Activated CD8-positive, alpha-beta memory T cell treated with anti-CD3 and anti-CD28 coated beads for 48 hours (primary cell): ENCODE data around the gene C19orf12.

Source experiments
- DNase-seq, 3 experiments: peaks; one replicate each; pipeline ENCODE4 v3.0.0-alpha.2; 2020; ENCODE audit warnings: low read depth in 2 of 3, low spot score in 2 of 3

C19orf12 gene

DNA sequence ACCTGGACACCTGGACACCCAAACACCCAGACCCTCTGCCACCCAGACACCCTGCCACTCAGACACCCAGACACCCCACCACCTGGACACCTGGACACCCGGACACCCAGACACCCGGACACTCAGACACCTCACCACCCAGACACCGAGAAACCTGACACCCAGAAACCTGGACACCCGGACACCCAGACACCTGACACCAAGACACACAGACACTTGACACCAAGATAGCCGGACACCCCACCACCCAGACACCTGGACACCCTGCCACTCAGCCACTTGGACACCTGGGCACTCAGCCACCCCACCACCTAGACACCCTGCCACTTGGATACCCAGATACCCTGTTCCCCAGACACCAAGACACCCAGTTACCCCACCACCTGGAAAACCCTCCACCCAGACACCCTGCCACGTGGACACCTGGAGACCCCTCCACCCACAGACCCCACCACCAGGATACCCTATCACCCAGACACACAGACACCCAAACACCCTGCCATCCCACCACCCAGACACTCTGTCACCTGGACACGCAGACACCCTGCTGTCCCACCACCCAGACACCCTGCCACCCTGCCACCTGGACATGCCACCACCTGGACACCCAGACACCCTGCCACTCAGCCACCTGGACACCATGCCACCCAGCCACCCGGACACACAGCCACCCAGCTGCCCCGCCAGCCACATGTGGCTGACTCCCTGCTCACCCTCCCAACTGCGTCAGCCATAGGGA is 17.4 kb downstream of the C19orf12 start:
- DNase-seq = no peak

DNA sequence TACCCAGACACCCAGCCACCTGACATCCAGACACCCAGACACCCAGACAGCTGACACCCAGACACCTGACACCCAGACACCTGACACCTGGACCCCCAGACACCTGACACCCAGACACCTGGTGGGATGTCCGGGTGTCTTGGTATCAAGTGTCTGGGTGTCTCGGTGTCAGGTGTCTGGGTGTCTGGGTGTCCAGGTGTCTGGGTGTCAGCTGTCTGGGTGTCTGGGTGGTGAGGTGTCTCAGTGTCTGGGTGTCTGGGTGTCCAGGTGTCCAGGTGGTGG is 18.6 kb downstream of the C19orf12 start:
- no peak for DNase-seq

GRCh38 chr19:29695765-29696564 is 19.1 kb downstream of the C19orf12 start:
- no peak for DNase-seq

DNA sequence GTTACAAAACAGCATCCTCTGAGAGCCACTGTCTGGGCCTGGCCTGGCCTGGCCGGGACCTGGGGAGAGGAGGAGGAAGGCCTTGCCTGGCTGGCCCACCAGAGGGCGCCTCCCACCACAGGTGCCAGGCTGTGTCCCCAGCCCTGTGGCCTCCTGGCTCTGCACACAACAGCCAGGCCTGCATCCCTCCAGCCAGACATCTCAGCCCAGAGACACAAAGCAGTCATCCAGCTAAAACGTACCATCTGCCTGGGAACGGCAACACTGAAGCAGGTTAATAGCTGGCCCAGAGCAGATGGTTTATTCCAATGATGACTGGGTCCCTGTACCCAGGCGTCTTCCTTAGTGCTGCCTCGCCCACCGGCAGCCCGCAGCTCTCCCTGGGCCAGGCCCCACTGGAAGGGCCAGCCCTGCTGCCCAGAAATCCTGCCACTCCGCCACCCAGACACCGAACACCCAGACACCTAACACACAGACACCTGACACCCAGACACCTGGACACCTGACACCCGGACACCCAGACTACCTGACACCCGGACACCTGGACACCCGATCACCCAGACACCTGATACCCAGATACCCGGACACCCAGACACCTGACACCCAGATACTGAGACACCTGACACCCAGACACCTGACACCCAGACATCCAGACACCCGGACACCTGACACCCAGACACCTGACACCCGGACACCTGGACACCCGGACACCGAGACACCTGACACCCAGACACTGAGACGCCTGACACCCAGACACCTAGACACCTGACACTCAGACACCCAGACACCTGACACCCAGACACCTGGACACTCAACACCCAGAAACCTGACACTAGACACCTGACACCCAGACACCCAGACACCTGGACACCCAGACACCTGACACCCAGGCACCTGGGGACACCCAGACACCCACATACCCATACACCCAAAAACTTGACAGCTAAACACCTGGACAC is 20.1 kb downstream of the C19orf12 start:
- peak in 1 of 3 experiments; percentile 56 for DNase-seq

DNA sequence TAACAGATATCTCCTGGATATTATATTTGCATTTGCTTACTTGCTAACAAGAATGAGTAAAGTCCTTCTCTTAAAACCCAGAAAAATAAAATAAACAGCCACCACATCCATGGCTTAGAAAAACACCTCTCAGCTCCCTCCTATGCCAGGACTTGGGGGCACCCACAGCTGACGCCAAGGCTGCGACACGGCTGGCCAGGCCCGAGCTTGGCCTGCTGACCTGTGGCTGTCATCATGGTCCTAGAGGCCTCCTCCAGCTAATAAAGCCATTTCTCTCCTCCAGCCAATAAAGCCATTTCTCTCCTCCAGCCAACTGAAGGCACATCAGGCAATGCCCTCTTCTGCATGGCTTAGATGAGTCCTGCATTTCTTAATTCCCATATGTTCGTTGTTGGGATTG is 20.9 kb downstream of the C19orf12 start:
- no peak for DNase-seq

DNA sequence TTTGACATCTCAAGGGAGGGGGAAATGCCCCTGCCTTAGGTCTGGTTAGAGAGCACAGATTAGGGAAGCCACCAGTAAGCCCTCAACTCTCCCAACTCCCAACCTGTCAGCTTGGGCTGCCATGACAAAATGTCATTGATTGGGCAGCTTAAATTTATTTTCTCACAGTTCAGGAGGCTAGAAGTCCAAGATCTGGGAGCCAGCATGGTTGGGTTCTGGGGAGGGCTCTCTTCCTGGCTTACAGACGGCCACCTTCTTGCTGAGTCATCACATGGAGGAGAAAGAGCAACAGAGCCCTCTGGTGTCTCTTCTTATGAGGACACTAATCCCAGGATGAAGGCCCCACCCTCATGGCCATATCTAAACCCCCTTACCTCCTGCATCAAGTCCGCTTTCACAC is 24.2 kb downstream of the C19orf12 start:
- DNase-seq = no peak

- DNase-seq = no peak
Measured at GRCh38 chr19:29687897-29688728, 26.9 kb downstream of the C19orf12 start.

DNA sequence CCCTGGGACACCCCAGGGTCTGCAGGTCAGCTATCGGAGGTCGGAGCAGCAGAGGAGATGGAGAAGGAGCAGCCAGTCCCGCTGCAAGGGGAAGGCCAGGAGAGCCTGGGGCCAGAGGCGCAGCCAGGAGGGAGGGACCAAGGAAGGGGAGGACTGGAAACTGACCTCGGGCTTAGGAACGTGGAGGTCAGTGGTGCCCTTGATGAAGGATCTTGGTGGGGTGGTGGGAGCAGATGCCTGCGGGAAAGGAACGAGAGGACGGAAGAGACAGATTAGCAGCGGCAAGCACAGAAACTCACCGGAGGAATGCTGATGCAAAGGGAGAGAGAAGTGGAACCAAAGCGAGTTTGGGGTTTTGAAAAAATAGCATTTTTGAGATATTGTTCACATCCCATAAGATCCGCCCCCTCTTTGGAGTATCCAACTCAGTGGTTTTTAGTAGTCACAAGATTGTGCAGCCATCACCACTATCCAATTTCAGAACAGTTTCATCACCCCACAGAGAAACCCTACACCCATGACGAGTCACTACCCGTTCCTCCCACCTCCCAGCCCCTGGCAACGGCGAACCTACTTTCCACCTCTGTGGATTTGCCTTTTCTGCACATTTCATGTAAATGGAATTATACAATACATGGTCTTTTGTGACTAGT is 27.7 kb downstream of the C19orf12 start:
- DNase-seq = no peak

DNA sequence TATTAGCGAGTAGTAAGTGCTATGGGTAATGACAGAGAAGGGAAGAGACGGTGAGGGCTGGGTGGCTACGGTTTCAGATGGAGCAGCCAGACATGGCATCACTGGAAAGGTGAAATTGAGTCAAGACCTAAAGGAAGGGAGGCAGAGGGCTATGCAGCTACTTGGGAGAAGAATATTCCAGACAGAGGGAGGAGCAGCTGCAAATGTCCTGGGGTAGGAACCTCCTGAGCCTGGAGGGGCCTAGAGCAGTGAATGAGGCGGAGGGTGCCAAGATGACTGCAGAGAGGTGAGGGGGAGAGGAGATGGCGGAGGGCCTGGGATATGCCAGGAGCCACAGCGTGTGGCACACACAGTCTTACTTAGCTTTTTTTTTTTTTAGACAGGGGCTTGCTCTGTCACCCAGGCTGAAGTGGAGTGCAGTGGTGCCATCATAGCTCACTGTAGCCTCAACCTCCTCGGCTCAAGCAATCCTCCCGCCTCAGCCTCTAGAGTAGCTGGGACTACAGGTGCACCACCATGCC is 28.7 kb downstream of the C19orf12 start:
- DNase-seq = no peak

DNA sequence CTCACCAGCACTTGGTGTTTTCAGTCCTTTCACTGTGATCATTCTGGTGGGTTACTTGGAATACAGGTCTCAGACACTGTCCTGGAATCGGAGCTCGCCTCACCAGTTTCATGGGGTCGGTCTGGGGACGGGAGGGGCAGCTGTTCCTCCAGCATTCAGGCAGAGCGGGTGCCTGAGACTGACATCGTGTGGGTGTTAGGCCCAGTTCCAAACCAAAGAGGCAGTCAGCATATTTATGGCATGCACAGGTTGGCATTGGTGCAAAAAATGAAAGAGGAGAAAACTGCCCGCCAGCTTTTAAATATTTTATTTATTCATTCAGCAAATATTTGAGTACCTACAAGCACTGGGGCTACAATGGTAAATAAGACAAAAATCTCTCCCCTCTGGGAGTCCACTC is 29.7 kb downstream of the C19orf12 start:
- no peak for DNase-seq

DNA sequence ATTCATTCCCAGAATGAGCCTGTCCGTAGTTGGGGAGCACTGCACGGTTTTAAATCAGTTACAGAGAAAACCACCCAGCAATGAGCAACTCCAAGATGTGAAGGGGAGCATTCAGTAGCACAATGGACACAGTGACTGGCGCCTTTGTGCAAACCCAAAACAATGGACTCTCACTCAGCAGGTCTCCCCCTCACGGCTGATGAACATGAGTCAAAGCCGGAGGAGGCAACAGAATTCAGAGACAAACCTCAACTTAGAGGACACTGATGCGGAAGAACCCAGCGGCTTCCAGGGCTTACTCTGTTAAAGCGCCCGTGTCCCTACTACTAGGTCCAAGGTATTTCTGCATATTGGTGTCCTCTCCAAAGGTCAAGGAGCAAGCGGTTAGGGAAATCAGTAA is 32.1 kb downstream of the C19orf12 start:
- DNase-seq = no peak

DNA sequence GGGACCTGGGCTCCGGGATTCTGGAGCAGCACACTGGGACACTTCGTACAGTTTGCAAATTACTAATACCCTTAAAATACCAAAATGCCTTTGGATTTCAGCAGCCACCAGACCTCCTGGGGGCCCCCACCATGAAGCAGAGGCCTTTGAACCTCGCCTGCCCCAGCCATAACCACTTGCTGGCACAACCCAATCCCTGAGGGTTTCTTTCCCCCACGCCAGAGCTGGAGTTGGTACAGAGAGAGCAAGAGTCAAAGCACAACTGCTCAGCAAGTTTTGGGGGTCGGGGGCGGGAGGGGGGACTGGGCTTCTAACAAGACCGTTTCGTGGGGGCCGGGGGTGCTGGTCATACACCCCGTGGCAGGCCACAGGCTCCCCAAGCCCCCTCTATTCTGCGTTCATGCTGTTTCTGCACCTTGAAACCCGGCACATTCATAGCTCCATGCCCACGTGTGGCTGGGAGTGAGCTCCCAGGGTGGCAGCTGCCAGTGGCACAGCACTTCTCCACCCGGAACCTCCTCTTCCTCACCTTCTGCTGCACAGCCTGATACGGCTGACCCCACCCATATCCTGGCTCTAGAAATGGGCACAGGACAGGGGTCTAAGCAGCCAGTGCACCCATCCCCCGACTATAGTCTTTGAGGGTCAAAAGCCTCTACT is 32.7 kb downstream of the C19orf12 start:
- DNase-seq = no peak

DNA sequence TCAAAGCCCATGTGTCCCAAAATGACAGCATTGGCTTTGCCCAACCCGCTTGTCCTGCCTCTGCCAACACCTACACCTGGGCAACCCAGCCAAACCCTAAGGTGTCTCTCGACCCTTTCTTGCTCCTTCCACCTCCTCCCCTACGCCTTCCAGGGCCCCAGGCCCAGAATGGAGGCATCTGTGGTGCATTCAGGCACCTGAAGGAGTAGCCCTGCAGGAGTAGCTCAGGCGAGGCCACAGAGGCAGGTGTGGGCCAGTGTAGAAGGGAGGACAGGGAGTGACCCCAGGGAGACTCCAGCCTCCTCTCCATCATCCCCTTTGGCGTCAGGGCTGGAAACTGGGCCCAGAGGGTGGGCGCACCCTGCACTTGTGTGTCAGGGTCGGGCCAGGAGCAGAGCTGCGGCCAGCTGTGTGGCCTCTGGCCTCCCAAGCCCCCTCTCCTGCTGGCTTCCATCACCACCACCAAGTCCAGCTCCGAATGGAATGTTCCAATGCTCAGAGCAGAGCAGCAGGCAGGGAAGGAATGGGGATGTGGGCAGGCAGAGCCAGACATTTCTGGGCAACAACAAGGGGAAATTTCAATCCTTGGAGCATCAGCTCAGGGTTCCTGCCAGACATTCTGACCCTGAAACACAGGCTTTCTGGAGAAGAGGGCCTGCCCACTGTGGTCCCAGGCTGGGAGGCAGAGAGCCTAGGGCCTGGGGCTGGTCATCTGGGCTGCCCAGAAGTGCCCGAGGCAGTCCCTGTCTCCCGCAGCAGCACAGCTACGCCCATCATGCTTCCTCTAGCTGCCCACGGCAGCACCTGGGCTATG is 33.4 kb downstream of the C19orf12 start:
- no peak for DNase-seq

DNA sequence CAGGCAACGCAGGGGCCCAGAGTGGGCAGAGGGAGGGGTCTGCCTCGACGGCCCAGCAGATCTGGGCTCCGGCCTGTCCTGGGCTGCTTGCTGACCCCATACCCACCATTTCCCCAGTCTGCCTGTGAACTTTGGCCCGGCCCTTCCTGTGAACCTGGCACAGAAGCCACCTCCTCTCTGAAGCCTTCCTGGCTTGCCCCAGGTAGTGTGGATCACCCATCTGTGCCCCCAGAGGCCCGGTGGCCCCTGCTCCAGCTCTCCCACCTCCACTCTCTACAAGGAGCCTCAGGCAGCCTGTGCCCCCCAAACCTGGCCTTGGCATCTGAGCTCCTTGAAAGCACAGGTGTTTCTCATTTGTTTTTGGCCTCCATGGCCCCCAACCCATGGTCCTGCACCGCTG is 34.1 kb downstream of the C19orf12 start:
- DNase-seq = no peak

DNA sequence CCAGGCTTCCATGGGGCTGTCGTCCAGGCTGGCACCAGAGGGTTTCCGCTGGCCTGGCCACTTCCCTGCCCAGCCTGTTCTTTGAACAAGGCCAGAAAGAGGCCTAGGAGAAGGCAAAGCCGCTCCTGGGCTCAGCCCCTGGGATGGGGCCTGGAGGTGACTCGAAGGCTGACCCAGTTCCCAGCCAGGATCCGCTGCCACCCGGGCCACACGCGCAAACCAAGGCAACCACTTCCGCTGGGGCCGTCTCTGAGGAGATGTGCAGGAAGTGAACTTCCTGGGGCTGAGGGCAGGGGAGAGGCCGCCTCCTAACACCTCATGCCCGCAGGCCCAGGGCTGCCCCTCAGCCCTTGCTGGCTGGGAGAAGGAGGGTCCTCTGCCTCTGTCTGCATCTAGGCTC is 34.6 kb downstream of the C19orf12 start:
- DNase-seq = peak in 2 of 3 experiments; percentile 73 to 75

GRCh38 chr19:29679598-29680210 is 35.4 kb downstream of the C19orf12 start:
- DNase-seq = no peak

DNA sequence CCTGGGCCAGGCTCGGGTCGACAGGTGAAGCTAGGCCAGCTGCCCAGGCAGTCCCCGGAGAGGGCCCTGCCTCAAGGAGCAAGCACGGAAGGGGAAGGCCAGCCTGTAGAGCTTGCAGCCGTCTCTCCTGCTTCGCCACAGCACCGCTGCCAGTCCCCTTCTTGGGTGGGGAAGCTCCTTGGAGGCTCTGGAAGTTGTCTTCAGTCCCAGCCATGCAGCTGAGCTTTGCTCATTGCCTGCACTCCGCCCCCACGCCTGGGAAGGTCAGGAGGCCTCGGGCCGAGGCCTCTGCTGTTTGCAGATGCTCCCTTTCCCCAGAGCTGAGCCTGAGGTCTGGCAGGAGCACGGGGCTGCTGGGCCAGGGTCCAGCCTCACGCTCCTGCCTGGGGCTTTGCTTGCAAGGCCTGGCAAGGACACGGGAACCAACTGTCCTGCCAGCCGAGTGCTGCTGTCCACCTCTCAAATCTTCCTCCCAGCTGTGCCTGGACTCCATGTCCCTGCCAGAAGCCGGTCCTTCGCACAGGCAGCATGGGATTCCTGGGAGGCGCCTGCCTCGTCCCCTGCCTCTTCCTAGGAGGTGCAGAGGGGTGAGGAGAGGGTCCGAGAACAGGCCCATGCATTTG is 36.5 kb downstream of the C19orf12 start:
- no peak for DNase-seq
